SKM-1 (cell line): Measurements from ENCODE around the gene CBY1.
"Not testable (repeated sequence)": the region's sequence is repeated elsewhere in the genome, so short reads cannot be mapped to it uniquely, and the experiment has no call there.

ENCODE experiments used
- DNase-seq: peaks from one replicate; lab custom pipeline; 2025; ENCODE audit not compliant: unreplicated experiment; lab: John Stamatoyannopoulos, UW

Gene CBY1

GRCh38 chr22:38656256-38657044 is at the start of gene CBY1, which contains the start of gene FAM227A:
TSS of gene CBY1 (plus strand) at chr22:38656638. CDS start at chr22:38668055, 11,417 bp downstream.
TSS of gene FAM227A (minus strand) at chr22:38656392. CDS start at chr22:38650168, 6,224 bp downstream.
- peak; percentile 81 for DNase-seq

GRCh38 chr22:38607680-38608079 is 48.8 kb upstream of the CBY1 start:
- no peak for DNase-seq

- DNase-seq = no peak
Observed at GRCh38 chr22:38608992-38609750, 47.3 kb upstream of the CBY1 start.

GRCh38 chr22:38610234-38610633 is 46.2 kb upstream of the CBY1 start:
- DNase-seq = no peak

GRCh38 chr22:38611559-38611958 is 44.9 kb upstream of the CBY1 start:
- no peak for DNase-seq

GRCh38 chr22:38612217-38613006 is 44.0 kb upstream of the CBY1 start:
- no peak for DNase-seq

- DNase-seq = no peak
Observed at GRCh38 chr22:38613588-38613987, 42.9 kb upstream of the CBY1 start.

- no peak for DNase-seq
Observed at GRCh38 chr22:38614332-38615063, 41.9 kb upstream of the CBY1 start.

- not testable (repeated sequence) for DNase-seq
Observed at GRCh38 chr22:38615064-38615405, 41.4 kb upstream of the CBY1 start.

- DNase-seq = no peak
Observed at GRCh38 chr22:38618258-38618657, 38.2 kb upstream of the CBY1 start.

GRCh38 chr22:38618682-38619081 is 37.8 kb upstream of the CBY1 start:
- no peak for DNase-seq

GRCh38 chr22:38623351-38623750 is 33.1 kb upstream of the CBY1 start:
- DNase-seq = no peak

- no peak for DNase-seq
Observed at GRCh38 chr22:38628444-38628843, 28.0 kb upstream of the CBY1 start.

GRCh38 chr22:38629108-38629507 is 27.3 kb upstream of the CBY1 start:
- no peak for DNase-seq

GRCh38 chr22:38631724-38632123 is 24.7 kb upstream of the CBY1 start:
- DNase-seq = peak; percentile 78

GRCh38 chr22:38632528-38632927 is 23.9 kb upstream of the CBY1 start:
- DNase-seq = no peak

- no peak for DNase-seq
Observed at GRCh38 chr22:38638216-38638615, 18.2 kb upstream of the CBY1 start.

GRCh38 chr22:38638728-38639127 is 17.7 kb upstream of the CBY1 start:
- DNase-seq = no peak

GRCh38 chr22:38641476-38642040 is 14.9 kb upstream of the CBY1 start:
- no peak for DNase-seq

- DNase-seq = not testable (repeated sequence)
Observed at GRCh38 chr22:38644245-38644644, 12.2 kb upstream of the CBY1 start.
